Keratinocyte (primary cell): ENCODE results near the gene BAIAP2L2.

Source experiments
- CTCF ChIP-seq, 3 experiments: IDR thresholded peaks in 1 of 3; conservative IDR thresholded peaks in 1 of 3; optimal IDR thresholded peaks in 1 of 3; 2 replicates in 2 of 3; 3 replicates in 1 of 3; pipeline versions ENCODE3 to v1.5.1; 2011; ENCODE audit warnings: low read length in 3 of 3, mild to moderate bottlenecking in 3 of 3, moderate library complexity in 2 of 3, control low read depth in 1 of 3, inconsistent platforms in 1 of 3; ENCODE audit not compliant: insufficient read depth in 2 of 3; ENCODE audit errors: extremely low read depth in 1 of 3
- EZH2 ChIP-seq: IDR thresholded peaks from one replicate; pipeline ENCODE4 v1.6.1; 2012; ENCODE audit warnings: inconsistent platforms, mild to moderate bottlenecking, low read length, moderate library complexity

- TF ChIP-seq CTCF (optimal IDR thresholded peaks at IDR 0.05 in 1 of 3, IDR thresholded peaks at IDR 0.05 in 1 of 3, conservative IDR thresholded peaks at IDR 0.05 in 1 of 3; ENCODE audit: extremely low read depth in 1 of 3, insufficient read depth in 2 of 3, low read length in 3 of 3) (no peak), EZH2 (no peak)
These were observed 26.4 kb downstream of the BAIAP2L2 start, which contains the start of gene SLC16A8 for GRCh38 chr22:38083931-38084631.
